ENCODE results near the gene SMIM41. TPM values are rescaled to one million over a fixed set of nuclear protein-coding genes. Genes with fewer than 3 reads are reported as not detected.

The SMIM41 gene
- total and polyA plus RNA-seq, 11 donors: 0.08 to 0.65 (median 0.32) TPM; not detected in 6

GRCh38 chr12:52069327-52070184 lies 9.9 kb upstream of the SMIM41 start, which contains the start of gene ATG101:
TSS of gene ATG101 (plus strand) at chr12:52069978. CDS start at chr12:52073651, 3,673 bp downstream.
- intact Hi-C loops (cut with DNase I): loop anchor here in 4 of 10 donors (1.0 to 2.0 kb wide), 5 partner anchors 17 to 44 kb away; partner anchors contain the start of gene NR4A1 (in 2 of the 4)
- Histone ChIP-seq H3K36me3 (peaks cover 0 to 30% (median 15%) of the 10 kb centered on the region in 9 donors), H3K27ac (peak within 1 kb of the TSS; percentile 82 to 97 (median 93)), H3K4me3 (peak within 1 kb of the TSS; percentile 74 to 97 (median 86)), H3K27me3 (no peaks in the 10 kb centered on the region), H3K4me1 (peaks cover 9 to 44% (median 29%) of the 10 kb centered on the region in 12 donors), H3K9me3 (no peaks in the 10 kb centered on the region)
- peak; percentile 91 to 94 (median 93) for DNase-seq
- peak; percentile 97 to 99 (median 98) for ATAC-seq
- 0 to 1% (median 1%) methylated on average over 20 to 60 of the region's 60 CpGs for WGBS, 4 donors
- TF ChIP-seq CTCF (IDR thresholded peaks at IDR 0.05): peak; percentile 51 to 91 (median 74)
- peak in 1 of 2 donors; percentile 65 for TF ChIP-seq POLR2A (IDR thresholded peaks at IDR 0.05)

GRCh38 chr12:52070185-52070925 lies 9.1 kb upstream of the SMIM41 start:
- no peaks in the 10 kb centered on the region for H3K27me3 ChIP-seq
- H3K9me3 ChIP-seq: no peaks in the 10 kb centered on the region
- intact Hi-C loops (cut with DNase I): no loop called here
- ATAC-seq (peak in 3 of 4 donors; percentile 16 to 29 (median 28)), DNase-seq (peak in 1 of 5 donors; percentile 27)
- peak overlapping the region; percentile 82 to 97 (median 93) for H3K27ac ChIP-seq
- H3K36me3 ChIP-seq: peaks cover 0 to 38% (median 23%) of the 10 kb centered on the region in 9 donors
- WGBS, 4 donors: 3 to 7% (median 4%) methylated on average over 26 to 37 of the region's 37 CpGs
- TF ChIP-seq POLR2A (IDR thresholded peaks at IDR 0.05) (no peak), CTCF (IDR thresholded peaks at IDR 0.05) (no peak)
- peaks cover 9 to 51% (median 32%) of the 10 kb centered on the region in 12 donors for H3K4me1 ChIP-seq
- H3K4me3 ChIP-seq: peak overlapping the region; percentile 74 to 97 (median 86)

GRCh38 chr12:52073531-52074381 lies 5.7 kb upstream of the SMIM41 start:
- peaks cover 9 to 51% (median 32%) of the 10 kb centered on the region in 12 donors for H3K4me1 ChIP-seq
- peak overlapping the region in 5 of 12 donors; percentile 5 to 52 (median 42) for H3K27ac ChIP-seq

More at GRCh38 chr12:52073531-52074381, 5.7 kb upstream of the SMIM41 start:
- ATAC-seq (no peak), DNase-seq (peak in 3 of 5 donors; percentile 70 to 74 (median 71))
- H3K4me3 ChIP-seq: no peak overlapping the region
- H3K36me3 ChIP-seq: peaks cover 0 to 69% (median 57%) of the 10 kb centered on the region in 9 donors
- intact Hi-C loops (cut with DNase I): loop anchor here in 1 of 10 donors (2.0 kb wide), 1 partner anchor 43 kb away; no protein-coding TSS in a partner anchor
- no peaks in the 10 kb centered on the region for H3K27me3 ChIP-seq
- H3K9me3 ChIP-seq: no peaks in the 10 kb centered on the region
- 70 to 78% (median 72%) methylated on average over 22 to 23 of the region's 23 CpGs for WGBS, 4 donors
- TF ChIP-seq CTCF (IDR thresholded peaks at IDR 0.05): no peak
- TF ChIP-seq POLR2A (IDR thresholded peaks at IDR 0.05): no peak
